Tibial artery (tissue), 4 donors: Measurements from ENCODE around the gene RASL12.

ENCODE experiments used
- DNase-seq, 2 donors: peaks; one replicate each; pipeline ENCODE4 v3.0.0-alpha.2; 2019
- H3K27ac ChIP-seq, 2 donors: fragments of 200-600 bp; sonication (generic) in 1 of 2; 1 replicate in 1 of 2; 2 replicates in 1 of 2; pipeline ENCODE4 v1.5.1; 2018 to 2019; ENCODE audit warnings: mild to moderate bottlenecking in 1 of 2
- H3K27me3 ChIP-seq, 2 donors: fragments of 200-600 bp; sonication (generic) in 1 of 2; one replicate each; pipeline versions ENCODE4 v1.5.1 to v1.6.0; 2016 to 2019
- H3K36me3 ChIP-seq, 3 donors: fragments of 200-600 bp; sonication (generic) in 2 of 3; one replicate each; pipeline ENCODE4 v1.5.1; 2016 to 2019; ENCODE audit warnings: mild to moderate bottlenecking in 2 of 3
- H3K4me1 ChIP-seq, 4 donors: fragments of 200-600 bp; sonication (generic) in 2 of 4; 1 replicate in 3 of 4; 2 replicates in 1 of 4; pipeline ENCODE4 v1.5.1; 2016 to 2019
- H3K4me3 ChIP-seq, 2 donors: fragments of 200-600 bp; sonication (generic) in 1 of 2; 1 replicate in 1 of 2; 2 replicates in 1 of 2; pipeline ENCODE4 v1.5.1; 2018 to 2019; ENCODE audit warnings: mild to moderate bottlenecking in 2 of 2
- H3K9me3 ChIP-seq, 3 donors: fragments of 200-600 bp; sonication (generic) in 1 of 3; one replicate each; pipeline ENCODE4 v1.5.1; 2016 to 2019
- CTCF ChIP-seq, 2 experiments: fragments of 200-600 bp in 1 of 2; fragments of 450-650 bp in 1 of 2; IDR thresholded peaks; one replicate each; pipeline ENCODE4 v1.5.1; 2017 to 2019; ENCODE audit warnings: antibody characterized with exemption in 2 of 2, mild to moderate bottlenecking in 1 of 2, moderate library complexity in 1 of 2
- intact Hi-C: fragments of 100-400 bp; cut with DNase I; formaldehyde crosslinking; loops from one replicate; pipeline ENCODE4 v1.15.0; 2023; ENCODE audit warnings: low total_unique reads

The RASL12 gene

GRCh38 chr15:65068403-65068788 is 605 bp upstream of the RASL12 start:
- intact Hi-C loops = no loop called here
- H3K4me1 ChIP-seq = peaks cover 0 to 67% (median 61%) of the 10 kb centered on the region in 4 donors
- TF ChIP-seq CTCF (IDR thresholded peaks at IDR 0.05) = no peak

GRCh38 chr15:65067317-65067644 is 510 bp downstream of the RASL12 start:
- intact Hi-C loops = no loop called here
- H3K36me3 ChIP-seq = peaks cover 8 to 16% (median 15%) of the 10 kb centered on the region in 3 donors
- no peaks in the 10 kb centered on the region for H3K27me3 ChIP-seq
- peak overlapping the region; percentile 95 to 99 for H3K27ac ChIP-seq
- no peaks in the 10 kb centered on the region for H3K9me3 ChIP-seq
- H3K4me1 ChIP-seq = peaks cover 0 to 74% (median 66%) of the 10 kb centered on the region in 4 donors
- peak overlapping the region; percentile 73 to 74 for H3K4me3 ChIP-seq
- DNase-seq = no peak
- TF ChIP-seq CTCF (IDR thresholded peaks at IDR 0.05) = no peak

More at GRCh38 chr15:65068403-65068788, 605 bp upstream of the RASL12 start:
- Histone ChIP-seq H3K27me3 (no peaks in the 10 kb centered on the region), H3K9me3 (no peaks in the 10 kb centered on the region), H3K36me3 (peaks cover 8 to 13% (median 10%) of the 10 kb centered on the region in 3 donors), H3K27ac (peak overlapping the region; percentile 95 to 99), H3K4me3 (peak overlapping the region; percentile 73 to 74)
- no peak for DNase-seq

- no peaks in the 10 kb centered on the region for H3K27me3 ChIP-seq
- intact Hi-C loops = no loop called here
- no peak for TF ChIP-seq CTCF (IDR thresholded peaks at IDR 0.05)
- peak overlapping the region; percentile 95 to 99 for H3K27ac ChIP-seq
- H3K36me3 ChIP-seq = peaks cover 8 to 17% (median 15%) of the 10 kb centered on the region in 3 donors
- H3K4me3 ChIP-seq = peak overlapping the region; percentile 73 to 74
- DNase-seq = peak; percentile 69 to 93
- no peaks in the 10 kb centered on the region for H3K9me3 ChIP-seq
- H3K4me1 ChIP-seq = peaks cover 0 to 74% (median 65%) of the 10 kb centered on the region in 4 donors
Observed at GRCh38 chr15:65066635-65067316, 1.0 kb downstream of the RASL12 start.

GRCh38 chr15:65066001-65066634 is 1.7 kb downstream of the RASL12 start:
- peak overlapping the region; percentile 95 to 99 for H3K27ac ChIP-seq
- peaks cover 0 to 74% (median 64%) of the 10 kb centered on the region in 4 donors for H3K4me1 ChIP-seq
- H3K9me3 ChIP-seq = no peaks in the 10 kb centered on the region
- H3K4me3 ChIP-seq = peak overlapping the region; percentile 73 to 74
- no peaks in the 10 kb centered on the region for H3K27me3 ChIP-seq
- peaks cover 8 to 17% (median 15%) of the 10 kb centered on the region in 3 donors for H3K36me3 ChIP-seq
- TF ChIP-seq CTCF (IDR thresholded peaks at IDR 0.05) = no peak
- intact Hi-C loops = no loop called here
- DNase-seq = no peak

GRCh38 chr15:65062726-65063125 is 5.1 kb downstream of the RASL12 start:
- Histone ChIP-seq H3K4me3 (peak overlapping the region; percentile 73 to 74), H3K27me3 (no peaks in the 10 kb centered on the region), H3K27ac (peak overlapping the region; percentile 95 to 99), H3K9me3 (no peaks in the 10 kb centered on the region), H3K36me3 (peaks cover 25 to 34% (median 33%) of the 10 kb centered on the region in 3 donors), H3K4me1 (peaks cover 0 to 78% (median 64%) of the 10 kb centered on the region in 4 donors)
- TF ChIP-seq CTCF (IDR thresholded peaks at IDR 0.05) = no peak
- intact Hi-C loops = no loop called here
- no peak for DNase-seq
